Subcutaneous adipose tissue (tissue), 4 donors: Measurements from ENCODE around the gene LMF1. TPM values are rescaled to one million over a fixed set of nuclear protein-coding genes. Genes with fewer than 3 reads are reported as not detected.

Experiments used
- CTCF ChIP-seq: fragments of 450-650 bp; IDR thresholded peaks from one replicate; pipeline ENCODE4 v1.5.1; 2016; ENCODE audit warnings: low read depth, mild to moderate bottlenecking, control low read depth, antibody characterized with exemption, moderate library complexity
- total RNA-seq, 4 donors: library from RNA; depleted of rRNA; stranded (reverse); fragments of >200 nt; gene quantifications; one replicate each; pipeline ENCODE4 v1.1.0, GENCODE V29; 2016

Gene LMF1
- total RNA-seq, 4 donors from 2014 or later: 16.0 to 30.3 (median 24.2) TPM

GRCh38 chr16:804193-805048, 166.4 kb downstream of the LMF1 start:
- TF ChIP-seq CTCF: no peak

- no peak for TF ChIP-seq CTCF
These were observed 167.1 kb downstream of the LMF1 start for GRCh38 chr16:803754-804080.

Other genes starting within 250 kb of the LMF1 start
- 10 to 100 TPM; 12.6 to 55.6 (median 23.7) TPM for gene ANTKMT, start 249.8 kb downstream of the LMF1 start, total RNA-seq
- 1 to 10 TPM in 2 of 4 donors, under 1 TPM in 1, not detected in 1; 0.44 to 2.5 (median 1.5) TPM for gene CCDC78, start 244.5 kb downstream of the LMF1 start, total RNA-seq
- gene HAGHL, start 243.9 kb downstream of the LMF1 start, total RNA-seq: 1 to 10 TPM; 1.1 to 5.6 (median 2.6) TPM
- 10 to 100 TPM; 17.6 to 39.0 (median 22.5) TPM for gene CIAO3, start 230.0 kb downstream of the LMF1 start, total RNA-seq
- under 1 TPM in 2 of 4 donors, not detected in 2; 0.44 to 0.82 TPM for gene MSLN, start 210.2 kb downstream of the LMF1 start, total RNA-seq
- gene RPUSD1, start 182.6 kb downstream of the LMF1 start, total RNA-seq: 10 to 100 TPM in 3 of 4 donors, 1 to 10 TPM in 1; 9.9 to 13.0 (median 11.7) TPM
- 10 to 100 TPM in 1 of 4 donors, 1 to 10 TPM in 3; 4.4 to 16.0 (median 8.9) TPM for gene CHTF18, start 182.4 kb downstream of the LMF1 start, total RNA-seq
- not detected for gene GNG13, start 170.2 kb downstream of the LMF1 start, total RNA-seq
- gene SOX8, start 10.8 kb upstream of the LMF1 start, total RNA-seq: 1 to 10 TPM in 1 of 4 donors, not detected in 3; 1.0 TPM
- gene SSTR5, start 101.8 kb upstream of the LMF1 start, total RNA-seq: not detected
- not detected for gene C1QTNF8, start 125.3 kb upstream of the LMF1 start, total RNA-seq
- gene CACNA1H, start 182.1 kb upstream of the LMF1 start, total RNA-seq: 10 to 100 TPM in 1 of 4 donors, 1 to 10 TPM in 2, under 1 TPM in 1; 0.51 to 13.9 (median 3.1) TPM